ENCODE results near the gene MX2.

GRCh38 chr21:41431788-41432548, 70.1 kb downstream of the MX2 start:
- TF ChIP-seq POLR2A (IDR thresholded peaks at IDR 0.05; ENCODE audit: low read length) (no peak), GATA1 (IDR thresholded peaks at IDR 0.05; ENCODE audit: low read depth, low read length) (no peak)

All from erythroblast (primary cell).